Measurements from ENCODE around the gene TBPL1. TPM values are rescaled to one million over a fixed set of nuclear protein-coding genes. Genes with fewer than 3 reads are reported as not detected.

TBPL1 gene
- total RNA-seq, 1 experiment from 2014 or later, result 42.1 TPM

DNA sequence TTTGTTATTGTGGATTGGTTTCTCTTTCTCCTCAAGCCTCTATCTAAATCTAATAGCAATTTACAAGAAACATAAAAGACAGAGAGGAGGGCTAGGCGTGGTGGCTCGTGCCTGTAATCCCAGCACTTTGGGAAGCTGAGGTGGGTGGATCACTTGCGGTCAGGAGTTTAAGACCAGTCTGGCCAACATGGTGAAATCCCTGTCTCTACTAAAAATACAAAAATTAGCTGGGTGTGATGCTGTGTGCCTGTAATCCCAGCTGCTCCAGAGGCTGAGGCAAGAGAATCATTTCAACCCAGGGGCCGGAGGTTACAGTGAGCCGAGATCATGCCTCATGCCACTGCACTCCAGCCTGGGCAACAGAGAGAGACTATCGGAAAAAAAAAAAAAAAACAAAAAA is 52.8 kb downstream of the TBPL1 start (continued):
- TF ChIP-seq ERG (CRISPR knock-in tag; IDR thresholded peaks at IDR 0.05) (no peak), TEAD1 (CRISPR knock-in tag; IDR thresholded peaks at IDR 0.05) (no peak), TP53 (CRISPR knock-in tag; IDR thresholded peaks at IDR 0.05) (no peak)

DNA sequence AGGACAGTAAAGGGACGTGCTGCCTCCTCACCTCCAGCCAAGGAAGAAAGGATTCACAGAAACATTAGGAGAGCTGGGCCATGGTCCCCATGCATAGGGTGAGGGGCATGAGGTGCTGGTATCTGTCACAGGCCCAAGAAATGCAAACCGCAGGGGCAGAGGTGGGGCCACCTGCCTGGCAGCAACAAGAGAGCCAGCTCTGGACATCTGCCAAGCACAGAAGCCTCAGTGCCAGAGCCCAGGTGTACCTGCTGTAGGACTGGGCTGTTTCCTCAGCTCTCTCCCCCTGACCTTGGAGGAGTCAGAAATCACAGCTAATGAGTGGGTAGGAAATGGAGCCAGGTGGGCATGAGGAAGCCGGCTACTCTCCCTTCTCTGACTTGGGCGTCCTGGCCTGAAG is 54.1 kb downstream of the TBPL1 start:
- Mint-ChIP-seq H3K4me1 (peaks cover 4% of the 10 kb centered on the region; the same call in 1 of the 2 replicates), H3K36me3 (no peaks in the 10 kb centered on the region; the same call in 1 of the 2 replicates), H3K27ac (no peak overlapping the region), H3K9me3 (no peaks in the 10 kb centered on the region), H3K27me3 (ENCODE audit: low read depth) (no peaks in the 10 kb centered on the region), H3K4me3 (no peak overlapping the region)
- no peak for DNase-seq (ENCODE audit: low spot score)
- no peak for ATAC-seq
- TF ChIP-seq NFATC4 (CRISPR knock-in tag; IDR thresholded peaks at IDR 0.05) (no peak), E2F5 (CRISPR knock-in tag; IDR thresholded peaks at IDR 0.05) (no peak), RELA (CRISPR knock-in tag; IDR thresholded peaks at IDR 0.05; ENCODE audit: borderline replicate concordance) (no peak), ZBTB21 (CRISPR knock-in tag; IDR thresholded peaks at IDR 0.05; ENCODE audit: borderline replicate concordance) (no peak), ETV6 (CRISPR knock-in tag; IDR thresholded peaks at IDR 0.05) (no peak), ZNF671 (CRISPR knock-in tag; IDR thresholded peaks at IDR 0.05) (no peak), ZNF423 (CRISPR knock-in tag; IDR thresholded peaks at IDR 0.05) (no peak)
- TF ChIP-seq, protein P1, sequence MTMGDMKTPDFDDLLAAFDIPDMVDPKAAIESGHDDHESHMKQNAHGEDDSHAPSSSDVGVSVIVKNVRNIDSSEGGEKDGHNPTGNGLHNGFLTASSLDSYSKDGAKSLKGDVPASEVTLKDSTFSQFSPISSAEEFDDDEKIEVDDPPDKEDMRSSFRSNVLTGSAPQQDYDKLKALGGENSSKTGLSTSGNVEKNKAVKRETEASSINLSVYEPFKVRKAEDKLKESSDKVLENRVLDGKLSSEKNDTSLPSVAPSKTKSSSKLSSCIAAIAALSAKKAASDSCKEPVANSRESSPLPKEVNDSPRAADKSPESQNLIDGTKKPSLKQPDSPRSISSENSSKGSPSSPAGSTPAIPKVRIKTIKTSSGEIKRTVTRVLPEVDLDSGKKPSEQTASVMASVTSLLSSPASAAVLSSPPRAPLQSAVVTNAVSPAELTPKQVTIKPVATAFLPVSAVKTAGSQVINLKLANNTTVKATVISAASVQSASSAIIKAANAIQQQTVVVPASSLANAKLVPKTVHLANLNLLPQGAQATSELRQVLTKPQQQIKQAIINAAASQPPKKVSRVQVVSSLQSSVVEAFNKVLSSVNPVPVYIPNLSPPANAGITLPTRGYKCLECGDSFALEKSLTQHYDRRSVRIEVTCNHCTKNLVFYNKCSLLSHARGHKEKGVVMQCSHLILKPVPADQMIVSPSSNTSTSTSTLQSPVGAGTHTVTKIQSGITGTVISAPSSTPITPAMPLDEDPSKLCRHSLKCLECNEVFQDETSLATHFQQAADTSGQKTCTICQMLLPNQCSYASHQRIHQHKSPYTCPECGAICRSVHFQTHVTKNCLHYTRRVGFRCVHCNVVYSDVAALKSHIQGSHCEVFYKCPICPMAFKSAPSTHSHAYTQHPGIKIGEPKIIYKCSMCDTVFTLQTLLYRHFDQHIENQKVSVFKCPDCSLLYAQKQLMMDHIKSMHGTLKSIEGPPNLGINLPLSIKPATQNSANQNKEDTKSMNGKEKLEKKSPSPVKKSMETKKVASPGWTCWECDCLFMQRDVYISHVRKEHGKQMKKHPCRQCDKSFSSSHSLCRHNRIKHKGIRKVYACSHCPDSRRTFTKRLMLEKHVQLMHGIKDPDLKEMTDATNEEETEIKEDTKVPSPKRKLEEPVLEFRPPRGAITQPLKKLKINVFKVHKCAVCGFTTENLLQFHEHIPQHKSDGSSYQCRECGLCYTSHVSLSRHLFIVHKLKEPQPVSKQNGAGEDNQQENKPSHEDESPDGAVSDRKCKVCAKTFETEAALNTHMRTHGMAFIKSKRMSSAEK (CRISPR knock-in tag; IDR thresholded peaks at IDR 0.05; ENCODE audit: borderline replicate concordance), result no peak
- ChIA-PET POLR2A (no interaction called here), CTCF (interaction anchor here (0.8 to 0.9 kb wide), 2 partner anchors 10 to 83 kb away, joined by 3 read pairs; no protein-coding TSS in a partner anchor)

GRCh38 chr6:134009876-134010275 is 56.9 kb downstream of the TBPL1 start:
- ChIA-PET CTCF (no interaction called here), POLR2A (no interaction called here)
- Mint-ChIP-seq H3K27ac (no peak overlapping the region), H3K9me3 (no peaks in the 10 kb centered on the region), H3K36me3 (no peaks in the 10 kb centered on the region; the same call in 1 of the 2 replicates), H3K27me3 (ENCODE audit: low read depth) (no peaks in the 10 kb centered on the region), H3K4me1 (peaks cover 2% of the 10 kb centered on the region), H3K4me3 (no peak overlapping the region)
- no peak for DNase-seq (ENCODE audit: low spot score)
- TF ChIP-seq IRF2 (CRISPR knock-in tag; IDR thresholded peaks at IDR 0.05; ENCODE audit: borderline replicate concordance, low read depth) (no peak), MYBL2 (CRISPR knock-in tag; IDR thresholded peaks at IDR 0.05) (no peak), ERG (CRISPR knock-in tag; IDR thresholded peaks at IDR 0.05) (no peak), RORB (CRISPR knock-in tag; IDR thresholded peaks at IDR 0.05) (no peak), ETV6 (CRISPR knock-in tag; IDR thresholded peaks at IDR 0.05) (no peak), FOXJ3 (CRISPR knock-in tag; IDR thresholded peaks at IDR 0.05; ENCODE audit: borderline replicate concordance) (no peak), JUN (CRISPR knock-in tag; IDR thresholded peaks at IDR 0.05) (no peak), TP53 (CRISPR knock-in tag; IDR thresholded peaks at IDR 0.05) (no peak), ATF6 (CRISPR knock-in tag; IDR thresholded peaks at IDR 0.05) (no peak), ZBTB21 (CRISPR knock-in tag; IDR thresholded peaks at IDR 0.05; ENCODE audit: borderline replicate concordance) (no peak), NR3C1 (CRISPR knock-in tag; conservative IDR thresholded peaks at IDR 0.05; ENCODE audit: low read depth) (no peak), TEAD4 (CRISPR knock-in tag; IDR thresholded peaks at IDR 0.05) (no peak), NR2C2 (CRISPR knock-in tag; IDR thresholded peaks at IDR 0.05) (no peak), JAZF1 (CRISPR knock-in tag; IDR thresholded peaks at IDR 0.05) (no peak)
- TF ChIP-seq, protein P2, sequence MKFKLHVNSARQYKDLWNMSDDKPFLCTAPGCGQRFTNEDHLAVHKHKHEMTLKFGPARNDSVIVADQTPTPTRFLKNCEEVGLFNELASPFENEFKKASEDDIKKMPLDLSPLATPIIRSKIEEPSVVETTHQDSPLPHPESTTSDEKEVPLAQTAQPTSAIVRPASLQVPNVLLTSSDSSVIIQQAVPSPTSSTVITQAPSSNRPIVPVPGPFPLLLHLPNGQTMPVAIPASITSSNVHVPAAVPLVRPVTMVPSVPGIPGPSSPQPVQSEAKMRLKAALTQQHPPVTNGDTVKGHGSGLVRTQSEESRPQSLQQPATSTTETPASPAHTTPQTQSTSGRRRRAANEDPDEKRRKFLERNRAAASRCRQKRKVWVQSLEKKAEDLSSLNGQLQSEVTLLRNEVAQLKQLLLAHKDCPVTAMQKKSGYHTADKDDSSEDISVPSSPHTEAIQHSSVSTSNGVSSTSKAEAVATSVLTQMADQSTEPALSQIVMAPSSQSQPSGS (CRISPR knock-in tag; IDR thresholded peaks at IDR 0.05; ENCODE audit: borderline replicate concordance, low read depth), result no peak
- ATAC-seq, result no peak
